Measurements from ENCODE around the gene FCER2.

GRCh38 chr19:7694499-7694898 lies 7.4 kb downstream of the FCER2 start:
- no peak for TF ChIP-seq CTCF (IDR thresholded peaks at IDR 0.05; ENCODE audit: borderline replicate concordance, extremely low read depth, low read length, poor library complexity, severe bottlenecking)
- no peak for TF ChIP-seq EZH2 (IDR thresholded peaks at IDR 0.05; ENCODE audit: borderline replicate concordance, low read depth, low read length, severe bottlenecking)
